Measurements from ENCODE around the gene ILDR1. TPM values are rescaled to one million over a fixed set of nuclear protein-coding genes. Genes with fewer than 3 reads are reported as not detected.
A peak's percentile ranks its signal among the peaks of the same experiment; 100 is the strongest.

ILDR1 gene
- total and polyA plus RNA-seq, 2 of the 4 experiments (the other 2 are of a cell fraction) = not detected

DNA sequence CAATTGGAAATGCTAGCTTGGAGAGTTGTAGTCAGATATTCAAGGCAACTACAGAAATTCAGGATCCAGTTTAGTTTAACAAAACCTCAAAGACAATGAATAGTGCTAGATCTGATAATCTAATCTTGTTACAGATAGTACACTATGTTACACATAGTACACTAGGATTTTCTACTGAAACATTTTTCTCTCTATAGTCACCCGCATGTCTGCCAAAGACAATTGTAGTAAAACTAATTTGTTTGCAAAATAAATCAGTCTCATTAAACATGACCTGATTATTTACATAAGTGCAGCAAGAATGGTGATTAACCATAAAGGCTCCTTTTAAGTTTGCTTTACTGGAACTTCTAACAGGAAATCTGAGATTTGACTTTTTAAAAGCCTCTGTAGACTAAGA lies 52.0 kb downstream of the ILDR1 start:
- H2AFZ ChIP-seq (replicated peaks; ENCODE audit: low read length, poor library complexity) = no peak overlapping the region
- H3K4me2 ChIP-seq (ENCODE audit: low read depth, low read length) = no peak overlapping the region
- no peak overlapping the region for H2AK5ac ChIP-seq (ENCODE audit: low read depth, low read length)
- H3K9me1 ChIP-seq (ENCODE audit: insufficient read depth, low read length) = no peaks in the 10 kb centered on the region
- no peak overlapping the region for H4K91ac ChIP-seq (ENCODE audit: insufficient read depth, low read depth, low read length)
- POLR2A ChIA-PET (ENCODE audit: unreplicated experiment) = no interaction called here
- BruUV-seq (replicated peaks) = no TSS peak
- H3K4me1 ChIP-seq (ENCODE audit: control insufficient read depth, insufficient read depth, low read length) = no peaks in the 10 kb centered on the region
- H3K9ac ChIP-seq (ENCODE audit: low read depth, low read length) = no peak overlapping the region
- dilution Hi-C loops (cut with HindIII; ENCODE audit: low sequenced_read_pairs, unreplicated experiment) (no loop called here), intact Hi-C loops (cut with micrococcal nuclease) (no loop called here), in situ Hi-C loops (cut with MboI; ENCODE audit: low sequenced_read_pairs) (no loop called here)
- no peaks in the 10 kb centered on the region for H3K36me3 ChIP-seq (ENCODE audit: control insufficient read depth, insufficient read depth, low read length)
- H4K20me1 ChIP-seq (ENCODE audit: insufficient read depth, low read length) = no peaks in the 10 kb centered on the region
- no peak overlapping the region for H3K18ac ChIP-seq (ENCODE audit: low read depth, low read length)
- CTCF ChIA-PET = no interaction called here
- H4K8ac ChIP-seq (ENCODE audit: low read depth in 2 of 2, low read length in 2 of 2) = no peak overlapping the region
- no peaks in the 10 kb centered on the region for H3K9me3 ChIP-seq (ENCODE audit: control insufficient read depth, insufficient read depth, low read length)
- H3K23ac ChIP-seq (ENCODE audit: low read depth, low read length) = no peak overlapping the region
- no peak overlapping the region for H2BK5ac ChIP-seq (ENCODE audit: low read depth, low read length, poor library complexity, severe bottlenecking)
- no peaks in the 10 kb centered on the region; the same call in 1 of the 2 replicates for H3K27me3 ChIP-seq (ENCODE audit: control insufficient read depth, insufficient read depth, low read length)
- ATAC-seq (ENCODE audit: low read depth) (no peak; the same call in 1 of the 2 replicates), DNase-seq (peak; percentile 1)
- H3K27ac ChIP-seq (ENCODE audit: insufficient read depth, low read length) = no peak overlapping the region
- no peak overlapping the region for H4K5ac ChIP-seq (ENCODE audit: low read depth, low read length)
- H2BK120ac ChIP-seq (ENCODE audit: low read depth, low read length) = no peak overlapping the region
- H2BK15ac ChIP-seq (ENCODE audit: low read depth, low read length) = no peak overlapping the region
- no peaks in the 10 kb centered on the region for H3K79me1 ChIP-seq (ENCODE audit: low read depth in 1 of 2, low read length in 2 of 2)
- TF ChIP-seq, protein P1, sequence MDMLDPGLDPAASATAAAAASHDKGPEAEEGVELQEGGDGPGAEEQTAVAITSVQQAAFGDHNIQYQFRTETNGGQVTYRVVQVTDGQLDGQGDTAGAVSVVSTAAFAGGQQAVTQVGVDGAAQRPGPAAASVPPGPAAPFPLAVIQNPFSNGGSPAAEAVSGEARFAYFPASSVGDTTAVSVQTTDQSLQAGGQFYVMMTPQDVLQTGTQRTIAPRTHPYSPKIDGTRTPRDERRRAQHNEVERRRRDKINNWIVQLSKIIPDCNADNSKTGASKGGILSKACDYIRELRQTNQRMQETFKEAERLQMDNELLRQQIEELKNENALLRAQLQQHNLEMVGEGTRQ (IDR thresholded peaks at IDR 0.05; ENCODE audit: low read depth, low read length) = no peak
- TF ChIP-seq CHD1 (IDR thresholded peaks at IDR 0.05; ENCODE audit: low read depth, low read length) = no peak
- no peak overlapping the region for H2AK9ac ChIP-seq (replicated peaks; ENCODE audit: low read depth, low read length, poor library complexity)
- no CpG with 5 or more reads among the region's 1 CpG for WGBS, 2 experiments (ENCODE audit: extremely low coverage in 2 of 2, insufficient read length in 1 of 2)
- no peak overlapping the region for H3K56ac ChIP-seq (ENCODE audit: extremely low read depth, insufficient read depth, low read length)
- H3K4me3 ChIP-seq (ENCODE audit: insufficient read depth, low read depth, low read length) = no peak overlapping the region
- H3K14ac ChIP-seq (replicated peaks; ENCODE audit: low read depth, low read length) = no peak overlapping the region
- no peak overlapping the region for H2BK20ac ChIP-seq (ENCODE audit: low read depth, low read length)
- H3K4ac ChIP-seq (ENCODE audit: low read depth, low read length) = no peak overlapping the region
